Left lung (tissue), 10 donors: ENCODE data around the gene SMIM43. TPM values are rescaled to one million over a fixed set of nuclear protein-coding genes. Genes with fewer than 3 reads are reported as not detected.

Experiments used
- ATAC-seq: fragments of 200-7000 bp; cut with Tn5 transposase; one replicate; pipeline ENCODE4 v1.9.1; 2020; ENCODE audit warnings: moderate library complexity
- DNase-seq, 4 donors: peaks; one replicate each; pipeline ENCODE4 v3.0.0-alpha.2; 2013 to 2020
- H3K27ac ChIP-seq, 2 donors: fragments of 200-600 bp; sonication (generic) in 1 of 2; one replicate each; pipeline versions ENCODE4 v1.5.0 to v1.8.0; 2020 to 2021
- H3K27me3 ChIP-seq, 2 donors: fragments of 200-600 bp; sonication (generic) in 1 of 2; one replicate each; pipeline versions ENCODE4 v1.5.0 to v1.8.0; 2020 to 2021
- H3K36me3 ChIP-seq, 2 donors: fragments of 200-600 bp; sonication (generic) in 1 of 2; one replicate each; pipeline versions ENCODE4 v1.5.0 to v1.8.0; 2020 to 2021
- H3K4me1 ChIP-seq, 2 donors: fragments of 200-600 bp; one replicate each; pipeline ENCODE4 v1.8.0; 2021
- H3K4me3 ChIP-seq, 2 donors: fragments of 200-600 bp; sonication (generic) in 1 of 2; one replicate each; pipeline versions ENCODE4 v1.5.0 to v1.8.0; 2020 to 2021; ENCODE audit warnings: mild to moderate bottlenecking in 1 of 2
- H3K9me3 ChIP-seq, 2 donors: fragments of 200-600 bp; sonication (generic) in 1 of 2; one replicate each; pipeline versions ENCODE4 v1.5.0 to v1.8.0; 2020 to 2021
- intact Hi-C, 2 donors: fragments of 100-400 bp; cut with DNase I; formaldehyde crosslinking; loops; one replicate each; pipeline versions ENCODE4 v1.11.2 to v1.14.2; 2022
- polyA plus RNA-seq, 6 donors: library from polyadenylated mRNA; unstranded; fragments of 120-200 nt; gene quantifications; one replicate each; pipeline ENCODE4 v1.2.1, GENCODE V29; 2013; ENCODE audit not compliant: insufficient read length in 6 of 6
- total RNA-seq, 2 donors: library from RNA; stranded (reverse); fragmentation: NEBNext Ultra II Directional; extraction: Animal tissue kit (Norgen Biotek cat#: 25700); gene quantifications; one replicate each; pipeline ENCODE4 v1.2.1, GENCODE V29; 2021
- TF ChIP-seq, protein P1 (sequence below), 2 donors: fragments of 200-600 bp; sonication (generic) in 1 of 2; IDR thresholded peaks; one replicate each; pipeline versions ENCODE4 v1.5.0 to v1.8.0; 2021; ENCODE audit warnings: antibody characterized with exemption in 2 of 2
- donor health status: DM: no; HTN: yes; CAD: no.
- donor health status: DM: no; HTN: no; CAD: no.

The SMIM43 gene
- total and polyA plus RNA-seq, 8 donors: 1.0 to 24.6 (median 14.5) TPM; not detected in 1

DNA sequence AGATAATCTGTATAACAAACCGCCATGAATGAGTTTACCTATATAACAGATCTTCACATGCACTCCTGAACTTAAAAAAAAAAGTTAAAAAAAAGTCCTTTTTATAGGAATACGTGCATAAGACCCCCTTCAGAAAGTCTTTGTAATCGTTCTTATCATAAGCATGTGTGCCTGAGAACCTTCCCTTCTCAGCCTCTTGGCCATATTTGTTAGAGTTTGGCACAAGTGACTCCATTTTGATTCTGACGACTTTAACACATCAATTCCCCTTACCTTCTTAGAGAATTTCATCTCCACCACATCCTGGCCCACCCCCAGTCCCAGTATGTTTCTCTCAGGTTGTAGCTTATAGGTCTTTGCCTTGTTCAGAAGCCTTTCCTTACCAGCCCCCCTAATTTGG, 52.2 kb downstream of the SMIM43 start:
- Histone ChIP-seq H3K4me3 (no peak overlapping the region), H3K27me3 (peaks cover 0 to 20% of the 10 kb centered on the region in 2 donors), H3K36me3 (no peaks in the 10 kb centered on the region), H3K9me3 (no peaks in the 10 kb centered on the region), H3K4me1 (peaks cover 0 to 11% of the 10 kb centered on the region in 2 donors), H3K27ac (no peak overlapping the region)
- TF ChIP-seq, protein P1, sequence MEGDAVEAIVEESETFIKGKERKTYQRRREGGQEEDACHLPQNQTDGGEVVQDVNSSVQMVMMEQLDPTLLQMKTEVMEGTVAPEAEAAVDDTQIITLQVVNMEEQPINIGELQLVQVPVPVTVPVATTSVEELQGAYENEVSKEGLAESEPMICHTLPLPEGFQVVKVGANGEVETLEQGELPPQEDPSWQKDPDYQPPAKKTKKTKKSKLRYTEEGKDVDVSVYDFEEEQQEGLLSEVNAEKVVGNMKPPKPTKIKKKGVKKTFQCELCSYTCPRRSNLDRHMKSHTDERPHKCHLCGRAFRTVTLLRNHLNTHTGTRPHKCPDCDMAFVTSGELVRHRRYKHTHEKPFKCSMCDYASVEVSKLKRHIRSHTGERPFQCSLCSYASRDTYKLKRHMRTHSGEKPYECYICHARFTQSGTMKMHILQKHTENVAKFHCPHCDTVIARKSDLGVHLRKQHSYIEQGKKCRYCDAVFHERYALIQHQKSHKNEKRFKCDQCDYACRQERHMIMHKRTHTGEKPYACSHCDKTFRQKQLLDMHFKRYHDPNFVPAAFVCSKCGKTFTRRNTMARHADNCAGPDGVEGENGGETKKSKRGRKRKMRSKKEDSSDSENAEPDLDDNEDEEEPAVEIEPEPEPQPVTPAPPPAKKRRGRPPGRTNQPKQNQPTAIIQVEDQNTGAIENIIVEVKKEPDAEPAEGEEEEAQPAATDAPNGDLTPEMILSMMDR (IDR thresholded peaks at IDR 0.05): no peak
- ATAC-seq (no peak), DNase-seq (no peak)
- intact Hi-C loops: no loop called here

DNA sequence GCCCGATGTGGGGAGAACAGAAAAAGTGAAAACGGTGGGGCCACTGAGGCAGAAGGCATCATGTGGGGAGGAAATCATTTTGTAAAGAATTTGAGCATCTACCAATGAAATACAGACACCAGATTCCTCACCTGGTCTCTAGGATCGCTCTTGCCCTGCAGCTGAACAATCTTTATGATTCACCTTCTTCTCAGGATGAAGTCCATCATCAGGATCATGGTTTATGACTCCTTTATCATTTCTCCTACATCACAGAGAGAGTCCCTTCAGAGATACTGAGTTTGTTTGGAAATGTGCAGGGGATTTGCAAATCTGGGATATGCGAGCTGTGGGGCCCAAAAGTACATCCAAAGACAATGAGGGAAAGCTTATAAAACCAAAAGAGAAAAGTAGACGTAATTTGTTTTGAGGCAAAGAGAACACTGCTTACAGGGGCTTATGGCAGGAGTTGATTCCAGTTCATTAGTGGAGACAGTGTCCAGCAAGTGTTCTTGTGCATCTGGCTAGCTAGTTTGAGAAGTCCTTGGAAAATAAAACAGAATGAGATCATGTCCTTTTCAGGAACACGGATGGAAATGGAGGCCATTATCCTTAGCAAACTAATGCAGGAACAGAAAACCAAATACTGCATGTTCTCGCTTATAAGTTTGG, 52.8 kb downstream of the SMIM43 start:
- H3K36me3 ChIP-seq: no peaks in the 10 kb centered on the region
- intact Hi-C loops: no loop called here
- H3K27ac ChIP-seq: peak overlapping the region; percentile 29 to 55
- peaks cover 0 to 20% of the 10 kb centered on the region in 2 donors for H3K27me3 ChIP-seq
- H3K4me1 ChIP-seq: peaks cover 0 to 11% of the 10 kb centered on the region in 2 donors
- DNase-seq (no peak), ATAC-seq (no peak)
- H3K9me3 ChIP-seq: no peaks in the 10 kb centered on the region
- TF ChIP-seq, protein P1 (IDR thresholded peaks at IDR 0.05): no peak
- H3K4me3 ChIP-seq: no peak overlapping the region

- ATAC-seq (peak; percentile 99), DNase-seq (peak; percentile 74 to 89 (median 86))
- Histone ChIP-seq H3K27me3 (peaks cover 0 to 20% of the 10 kb centered on the region in 2 donors), H3K4me1 (peaks cover 0 to 11% of the 10 kb centered on the region in 2 donors), H3K9me3 (no peaks in the 10 kb centered on the region), H3K36me3 (no peaks in the 10 kb centered on the region), H3K27ac (peak overlapping the region; percentile 29 to 55), H3K4me3 (no peak overlapping the region)
- intact Hi-C loops: no loop called here
- TF ChIP-seq, protein P1 (IDR thresholded peaks at IDR 0.05): no peak
These were observed 53.5 kb downstream of the SMIM43 start for GRCh38 chr4:121711263-121712000.

DNA sequence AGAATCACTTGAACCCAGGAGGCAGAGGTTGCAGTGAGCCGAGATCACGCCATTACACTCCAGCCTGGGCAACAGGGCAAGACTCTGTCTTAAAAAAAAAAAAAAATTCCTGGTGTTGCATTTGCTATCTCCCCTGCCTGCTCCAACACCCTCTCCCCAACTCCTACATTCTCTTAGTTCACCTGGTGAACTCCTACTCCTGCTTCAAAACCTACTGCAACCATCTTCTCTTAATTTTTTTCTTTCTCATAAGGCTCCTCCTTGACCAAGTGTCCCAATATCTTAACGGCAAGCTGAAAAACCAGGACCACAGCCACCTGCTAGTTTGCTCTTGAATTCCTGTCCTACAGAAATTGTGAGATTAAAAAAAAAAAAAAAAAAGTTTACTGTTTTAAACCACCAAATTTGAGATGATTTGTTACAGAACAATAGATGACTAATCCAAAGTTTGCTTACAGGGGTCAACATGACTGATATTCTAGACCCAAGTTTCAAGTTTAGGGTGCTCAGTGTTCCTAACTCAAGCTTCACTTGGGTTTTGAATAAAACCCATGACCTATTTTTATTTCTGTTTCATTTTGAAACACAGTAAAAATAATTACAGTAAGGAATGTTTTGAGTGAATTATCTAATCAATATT, 55.1 kb downstream of the SMIM43 start:
- ATAC-seq: no peak

More for the DNA sequence above, 55.1 kb downstream of the SMIM43 start:
- H3K27ac ChIP-seq: no peak overlapping the region
- H3K36me3 ChIP-seq: no peaks in the 10 kb centered on the region
- H3K4me3 ChIP-seq: no peak overlapping the region
- intact Hi-C loops: no loop called here
- TF ChIP-seq, protein P1 (IDR thresholded peaks at IDR 0.05): no peak
- H3K4me1 ChIP-seq: peaks cover 0 to 11% of the 10 kb centered on the region in 2 donors
- H3K9me3 ChIP-seq: no peaks in the 10 kb centered on the region
- H3K27me3 ChIP-seq: peaks cover 0 to 20% of the 10 kb centered on the region in 2 donors
- no peak for DNase-seq

Other genes with a start within 250 kb of the SMIM43 start
- gene ANXA5, start 68.2 kb downstream of the SMIM43 start, total RNA-seq: 100 to 1,000 TPM; 568 to 685 TPM
- 100 to 1,000 TPM; 565 to 725 (median 646) TPM for gene ANXA5, start 68.2 kb downstream of the SMIM43 start, polyA plus RNA-seq
- 10 to 100 TPM; 13.5 to 20.4 TPM for gene EXOSC9, start 36.2 kb upstream of the SMIM43 start, total RNA-seq
- 10 to 100 TPM; 54.1 to 63.9 (median 60.4) TPM for gene EXOSC9, start 36.2 kb upstream of the SMIM43 start, polyA plus RNA-seq
- gene CCNA2, start 58.7 kb upstream of the SMIM43 start, total RNA-seq: 1 to 10 TPM; 3.5 to 8.1 TPM
- 10 to 100 TPM; 26.1 to 63.7 (median 34.5) TPM for gene CCNA2, start 58.7 kb upstream of the SMIM43 start, polyA plus RNA-seq
- gene BBS7, start 105.3 kb upstream of the SMIM43 start, total RNA-seq: 10 to 100 TPM; 12.5 to 17.4 TPM
- 10 to 100 TPM; 27.5 to 32.6 (median 28.8) TPM for gene BBS7, start 105.3 kb upstream of the SMIM43 start, polyA plus RNA-seq
- gene TRPC3, start 186.9 kb upstream of the SMIM43 start, total RNA-seq: under 1 TPM; 0.76 to 0.82 TPM
- 1 to 10 TPM; 5.4 to 8.1 (median 6.2) TPM for gene TRPC3, start 186.9 kb upstream of the SMIM43 start, polyA plus RNA-seq